Trophoblast cell (in vitro differentiated cells and primary cell): ENCODE measurements around the gene KREMEN2.

Source experiments
- DNase-seq, 2 donors: peaks; one replicate each; pipeline ENCODE4 v3.0.0-alpha.2; 2016
- H2AFZ ChIP-seq: 2 replicates; pipeline ENCODE4 v1.6.1; 2013; ENCODE audit warnings: low read length, moderate library complexity, mild to moderate bottlenecking; ENCODE audit not compliant: insufficient read depth, poor library complexity
- H2AK5ac ChIP-seq: 2 replicates; pipeline ENCODE4 v1.6.1; 2013; ENCODE audit warnings: mild to moderate bottlenecking, low read length
- H2BK120ac ChIP-seq: 2 replicates; pipeline ENCODE4 v1.6.1; 2013; ENCODE audit warnings: low read length, mild to moderate bottlenecking, moderate library complexity; ENCODE audit not compliant: insufficient read depth, poor library complexity
- H2BK12ac ChIP-seq: 2 replicates; pipeline ENCODE4 v1.6.1; 2013; ENCODE audit warnings: mild to moderate bottlenecking, low read length, moderate library complexity
- H2BK5ac ChIP-seq: 2 replicates; pipeline ENCODE4 v1.6.1; 2013; ENCODE audit warnings: low read length, low read depth, moderate library complexity, mild to moderate bottlenecking; ENCODE audit not compliant: poor library complexity
- H3K14ac ChIP-seq: 2 replicates; pipeline ENCODE4 v1.6.1; 2013; ENCODE audit warnings: mild to moderate bottlenecking, low read length
- H3K18ac ChIP-seq: 2 replicates; pipeline ENCODE4 v1.6.1; 2013; ENCODE audit warnings: mild to moderate bottlenecking, low read length
- H3K23ac ChIP-seq: 2 replicates; pipeline ENCODE4 v1.6.1; 2013; ENCODE audit warnings: low read length
- H3K27ac ChIP-seq: 2 replicates; pipeline ENCODE4 v1.5.1; 2013; ENCODE audit warnings: low read depth, mild to moderate bottlenecking, inconsistent platforms, low read length, moderate library complexity
- H3K27me3 ChIP-seq: 2 replicates; pipeline ENCODE4 v1.6.1; 2013; ENCODE audit warnings: inconsistent platforms, mild to moderate bottlenecking, low read length, moderate library complexity; ENCODE audit not compliant: insufficient read depth
- H3K36me3 ChIP-seq, 2 experiments: 1 replicate in 1 of 2; 2 replicates in 1 of 2; pipeline ENCODE4 v1.6.1; 2013; ENCODE audit warnings: low read length in 2 of 2, mild to moderate bottlenecking in 2 of 2, moderate library complexity in 1 of 2; ENCODE audit not compliant: insufficient read depth in 2 of 2, control insufficient read depth in 1 of 2
- H3K4ac ChIP-seq: 2 replicates; pipeline ENCODE4 v1.6.1; 2013; ENCODE audit warnings: low read depth, mild to moderate bottlenecking, low read length, moderate library complexity
- H3K4me1 ChIP-seq, 2 experiments: 1 replicate in 1 of 2; 2 replicates in 1 of 2; pipeline ENCODE4 v1.6.1; 2013; ENCODE audit warnings: low read length in 2 of 2, mild to moderate bottlenecking in 2 of 2, moderate library complexity in 1 of 2; ENCODE audit not compliant: insufficient read depth in 2 of 2, control insufficient read depth in 1 of 2
- H3K4me2 ChIP-seq: 2 replicates; pipeline ENCODE4 v1.6.1; 2013; ENCODE audit warnings: inconsistent platforms, mild to moderate bottlenecking, low read length, moderate library complexity
- H3K4me3 ChIP-seq: 2 replicates; pipeline ENCODE4 v1.5.1; 2013; ENCODE audit warnings: mild to moderate bottlenecking, low read depth, low read length, inconsistent platforms
- H3K79me1 ChIP-seq: one replicate; pipeline ENCODE4 v1.6.1; 2013; ENCODE audit warnings: low read length
- H3K79me2 ChIP-seq: 2 replicates; pipeline ENCODE4 v1.6.1; 2013; ENCODE audit warnings: low read length, mild to moderate bottlenecking; ENCODE audit not compliant: control insufficient read depth, insufficient read depth, poor library complexity
- H3K9ac ChIP-seq: 2 replicates; pipeline ENCODE4 v1.6.1; 2013; ENCODE audit warnings: mild to moderate bottlenecking, low read length
- H3K9me3 ChIP-seq: 2 replicates; pipeline ENCODE4 v1.6.1; 2013; ENCODE audit warnings: low read depth, mild to moderate bottlenecking, control low read depth, inconsistent platforms, low read length; ENCODE audit not compliant: insufficient read depth
- H4K12ac ChIP-seq: 2 replicates; pipeline ENCODE4 v1.6.1; 2013; ENCODE audit warnings: low read depth, mild to moderate bottlenecking, low read length, moderate library complexity
- H4K8ac ChIP-seq: 2 replicates; pipeline ENCODE4 v1.6.1; 2013; ENCODE audit warnings: low read depth, mild to moderate bottlenecking, low read length, moderate library complexity
- H4K91ac ChIP-seq: one replicate; pipeline ENCODE4 v1.6.1; 2013; ENCODE audit warnings: low read depth, mild to moderate bottlenecking, low read length, moderate library complexity
- WGBS: extraction: QIAGEN DNeasy Blood & Tissue Kit; methylation state at CpG from one replicate; pipeline ENCODE4 v1.1.7; 2013; ENCODE audit warnings: missing lambda C conversion rate; ENCODE audit not compliant: insufficient read length, insufficient coverage; ENCODE audit errors: extremely low coverage; 5-methylcytosine and 5-hydroxymethylcytosine counted together

Gene KREMEN2

DNA sequence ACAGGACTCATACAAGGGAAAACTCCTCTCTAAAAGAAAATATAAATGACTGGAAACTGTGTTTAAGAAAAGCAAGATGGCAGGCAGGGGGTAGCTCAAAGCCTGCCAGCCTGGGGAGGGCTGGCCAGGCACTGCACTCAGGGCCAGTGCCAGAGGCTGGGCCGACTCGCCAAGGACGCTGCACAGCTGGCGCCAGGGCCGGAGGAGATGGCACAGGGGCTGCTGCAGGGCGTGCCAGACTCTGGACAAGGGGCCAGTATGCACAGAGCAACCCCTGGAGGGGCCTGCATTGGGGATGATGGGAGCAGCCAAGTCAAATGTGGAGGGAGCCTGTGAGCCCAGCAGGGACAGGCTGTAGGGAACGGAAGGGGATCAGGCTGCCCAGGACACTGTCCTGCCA lies 12.1 kb downstream of the KREMEN2 start:
- no peaks in the 10 kb centered on the region for H3K27me3 ChIP-seq
- H3K27ac ChIP-seq = no peak overlapping the region
- no peaks in the 10 kb centered on the region for H3K9me3 ChIP-seq
- H3K36me3 ChIP-seq = peaks cover 55 to 62% of the 10 kb centered on the region in 2 experiments
- no CpG with 5 or more reads among the region's 7 CpGs for WGBS
- no peak overlapping the region for H2BK12ac ChIP-seq
- H4K12ac ChIP-seq = no peak overlapping the region
- H3K14ac ChIP-seq = no peak overlapping the region
- H4K91ac ChIP-seq = no peak overlapping the region
- no peak overlapping the region for H4K8ac ChIP-seq
- no peak overlapping the region for H3K9ac ChIP-seq
- H2BK120ac ChIP-seq = no peak overlapping the region
- H2AK5ac ChIP-seq = no peak overlapping the region
- H3K18ac ChIP-seq = no peak overlapping the region
- no peak overlapping the region for H3K4me3 ChIP-seq
- H3K4me2 ChIP-seq = no peak overlapping the region
- peaks cover 10% of the 10 kb centered on the region for H3K79me2 ChIP-seq
- no peak overlapping the region for H3K4ac ChIP-seq
- DNase-seq = no peak
- no peak overlapping the region for H2AFZ ChIP-seq
- H3K79me1 ChIP-seq = peaks cover 14% of the 10 kb centered on the region
- H3K23ac ChIP-seq = no peak overlapping the region
- no peak overlapping the region for H2BK5ac ChIP-seq
- H3K4me1 ChIP-seq = peaks cover 12% of the 10 kb centered on the region in 2 experiments

DNA sequence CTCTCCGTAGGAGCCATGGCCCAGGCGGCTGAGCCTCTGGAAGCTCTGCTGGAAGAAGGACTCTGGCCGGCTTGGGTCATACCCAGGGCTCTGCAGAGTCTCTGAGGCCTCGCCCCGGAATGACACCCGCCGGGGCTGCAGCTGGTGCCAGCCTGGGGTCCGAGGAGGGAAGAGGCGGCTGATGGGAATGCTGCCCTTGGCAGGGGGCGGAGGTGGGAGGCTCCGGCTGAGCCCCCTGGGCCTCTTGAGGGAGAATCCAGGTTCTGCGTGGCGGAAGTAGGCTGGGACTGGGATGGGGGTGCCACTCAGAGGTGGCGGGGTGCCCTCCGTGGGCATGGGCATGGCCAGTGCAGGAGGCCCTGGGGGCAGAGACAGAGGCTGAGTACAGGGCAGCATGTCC lies 12.6 kb downstream of the KREMEN2 start:
- Histone ChIP-seq H4K91ac (no peak overlapping the region), H2AK5ac (no peak overlapping the region), H4K12ac (no peak overlapping the region), H3K36me3 (peaks cover 53 to 60% of the 10 kb centered on the region in 2 experiments), H3K4me3 (no peak overlapping the region), H3K23ac (no peak overlapping the region), H3K4ac (no peak overlapping the region), H2AFZ (no peak overlapping the region), H3K27ac (no peak overlapping the region), H3K4me2 (no peak overlapping the region), H3K9ac (no peak overlapping the region), H3K79me2 (peaks cover 10% of the 10 kb centered on the region), H3K79me1 (peaks cover 15% of the 10 kb centered on the region), H2BK5ac (no peak overlapping the region), H4K8ac (no peak overlapping the region), H3K9me3 (no peaks in the 10 kb centered on the region), H3K27me3 (no peaks in the 10 kb centered on the region), H2BK12ac (no peak overlapping the region), H3K18ac (no peak overlapping the region), H3K14ac (no peak overlapping the region), H2BK120ac (no peak overlapping the region), H3K4me1 (peaks cover 16 to 17% of the 10 kb centered on the region in 2 experiments)
- no peak for DNase-seq
- no CpG with 5 or more reads among the region's 15 CpGs for WGBS

DNA sequence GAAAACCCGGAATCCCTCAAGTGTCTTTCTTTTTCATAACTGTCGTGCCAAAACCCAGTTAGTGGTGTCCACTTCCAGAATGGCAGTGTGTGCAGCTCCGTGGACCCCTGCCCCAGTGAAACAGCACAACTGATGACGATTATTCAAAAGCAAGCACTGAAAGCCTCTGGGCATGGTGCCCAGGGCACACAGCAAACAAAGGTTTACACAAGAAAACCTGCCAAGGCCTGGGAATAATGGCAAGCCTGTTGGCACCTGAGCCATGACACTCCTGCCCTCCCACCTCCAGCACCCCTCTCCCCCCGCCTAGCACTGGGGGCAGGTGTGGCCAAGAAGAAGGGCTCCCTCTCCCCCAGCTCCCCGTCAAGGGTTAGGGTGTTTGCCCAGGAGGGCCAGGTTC lies 13.4 kb downstream of the KREMEN2 start:
- H3K27ac ChIP-seq = no peak overlapping the region
- H3K4me1 ChIP-seq = peaks cover 17 to 21% of the 10 kb centered on the region in 2 experiments
- no peak overlapping the region for H3K14ac ChIP-seq
- H3K23ac ChIP-seq = no peak overlapping the region
- no peak overlapping the region for H3K18ac ChIP-seq
- H3K4me3 ChIP-seq = no peak overlapping the region
- H3K9me3 ChIP-seq = no peaks in the 10 kb centered on the region
- H4K8ac ChIP-seq = no peak overlapping the region
- H3K79me1 ChIP-seq = peaks cover 15% of the 10 kb centered on the region
- H2BK120ac ChIP-seq = no peak overlapping the region
- no CpG with 5 or more reads among the region's 6 CpGs for WGBS
- H4K12ac ChIP-seq = no peak overlapping the region
- no peak for DNase-seq
- H3K36me3 ChIP-seq = peaks cover 45 to 53% of the 10 kb centered on the region in 2 experiments
- no peak overlapping the region for H2AK5ac ChIP-seq
- no peak overlapping the region for H2AFZ ChIP-seq
- H2BK12ac ChIP-seq = no peak overlapping the region
- no peak overlapping the region for H3K4ac ChIP-seq
- H3K4me2 ChIP-seq = no peak overlapping the region
- H3K9ac ChIP-seq = no peak overlapping the region
- peaks cover 10% of the 10 kb centered on the region for H3K79me2 ChIP-seq
- no peaks in the 10 kb centered on the region for H3K27me3 ChIP-seq
- H4K91ac ChIP-seq = no peak overlapping the region
- H2BK5ac ChIP-seq = no peak overlapping the region

- Histone ChIP-seq H3K4me3 (peak overlapping the region; percentile 85), H3K9ac (peak overlapping the region; percentile 76), H2BK12ac (no peak overlapping the region), H3K14ac (peak overlapping the region; percentile 63), H3K9me3 (no peaks in the 10 kb centered on the region), H3K27me3 (no peaks in the 10 kb centered on the region), H3K79me2 (peaks cover 10% of the 10 kb centered on the region), H3K27ac (peak overlapping the region; percentile 37), H2BK120ac (peak overlapping the region; percentile 65), H3K4me2 (peak overlapping the region; percentile 80), H4K12ac (peak overlapping the region; percentile 38), H2AFZ (peak overlapping the region; percentile 78), H2BK5ac (peak overlapping the region; percentile 84), H4K8ac (peak overlapping the region; percentile 53), H3K18ac (peak overlapping the region; percentile 54), H3K23ac (no peak overlapping the region), H3K4ac (peak overlapping the region; percentile 73), H2AK5ac (peak overlapping the region; percentile 59), H3K4me1 (peaks cover 17 to 23% of the 10 kb centered on the region in 2 experiments), H3K36me3 (peaks cover 26 to 34% of the 10 kb centered on the region in 2 experiments), H4K91ac (peak overlapping the region; percentile 89), H3K79me1 (peaks cover 15% of the 10 kb centered on the region)
- no CpG with 5 or more reads among the region's 43 CpGs for WGBS
- DNase-seq = no peak
Measured at GRCh38 chr16:2979669-2980226, 15.7 kb downstream of the KREMEN2 start.
